Adrenal gland (tissue), 5 donors: ENCODE measurements around the gene XRCC1.

ENCODE experiments used
- CTCF ChIP-seq, 6 experiments: fragments of 450-650 bp in 4 of 6; fragments of 200-600 bp in 2 of 6; sonication (generic) in 1 of 6; IDR thresholded peaks; 1 replicate in 5 of 6; 2 replicates in 1 of 6; pipeline versions ENCODE4 v1.5.1 to v1.8.0; 2016 to 2021; ENCODE audit warnings: antibody characterized with exemption in 6 of 6, mild to moderate bottlenecking in 2 of 6, moderate library complexity in 1 of 6
- POLR2A ChIP-seq, 2 donors: fragments of 450-650 bp; IDR thresholded peaks; one replicate each; pipeline ENCODE4 v1.6.1; 2017; ENCODE audit warnings: antibody characterized with exemption in 2 of 2, mild to moderate bottlenecking in 2 of 2, moderate library complexity in 1 of 2
- donor health status: DM: no; HTN: no; CAD: no.

- TF ChIP-seq POLR2A (IDR thresholded peaks at IDR 0.05) (no peak), CTCF (IDR thresholded peaks at IDR 0.05) (no peak)
Observed at GRCh38 chr19:43606569-43607229, 31.4 kb upstream of the XRCC1 start.
